GM12875 (cell line): ENCODE measurements around the gene TBC1D2.

Source experiments
- H3K4me3 ChIP-seq: one replicate; pipeline ENCODE4 v1.5.1; 2011; ENCODE audit warnings: low read depth, low read length, control low read depth
- CTCF ChIP-seq: IDR thresholded peaks from 2 replicates; pipeline ENCODE4 v1.5.1; 2011; ENCODE audit warnings: low read depth, mild to moderate bottlenecking, control low read depth, inconsistent platforms, low read length, moderate library complexity, borderline replicate concordance; ENCODE audit not compliant: insufficient read depth

TBC1D2 gene

GRCh38 chr9:98190757-98191105 lies 64.7 kb downstream of the TBC1D2 start:
- no peak overlapping the region for H3K4me3 ChIP-seq
- TF ChIP-seq CTCF = no peak

GRCh38 chr9:98189412-98189811 lies 66.0 kb downstream of the TBC1D2 start:
- TF ChIP-seq CTCF = no peak
- no peak overlapping the region for H3K4me3 ChIP-seq

GRCh38 chr9:98187926-98188325 lies 67.5 kb downstream of the TBC1D2 start:
- no peak overlapping the region for H3K4me3 ChIP-seq
- no peak for TF ChIP-seq CTCF

GRCh38 chr9:98186236-98186635 lies 69.2 kb downstream of the TBC1D2 start:
- H3K4me3 ChIP-seq = no peak overlapping the region

GRCh38 chr9:98185611-98186171 lies 69.8 kb downstream of the TBC1D2 start:
- TF ChIP-seq CTCF = no peak
- no peak overlapping the region for H3K4me3 ChIP-seq

More at GRCh38 chr9:98186236-98186635, 69.2 kb downstream of the TBC1D2 start:
- no peak for TF ChIP-seq CTCF

GRCh38 chr9:98185021-98185567 lies 70.4 kb downstream of the TBC1D2 start:
- no peak overlapping the region for H3K4me3 ChIP-seq
- TF ChIP-seq CTCF = no peak

- no peak for TF ChIP-seq CTCF
- H3K4me3 ChIP-seq = no peak overlapping the region
Observed at GRCh38 chr9:98184326-98184725, 71.1 kb downstream of the TBC1D2 start.
